SU-DHL-6 (cell line): ENCODE data around the gene MCHR2.

ENCODE experiments used
- CTCF ChIP-seq: fragments of 200-600 bp; sonication (generic); IDR thresholded peaks from one replicate; pipeline ENCODE4 v1.5.1; 2017; ENCODE audit warnings: antibody characterized with exemption, mild to moderate bottlenecking, low read length, moderate library complexity; ENCODE audit not compliant: insufficient read depth, poor library complexity, severe bottlenecking
- EZH2phosphoT487 ChIP-seq: fragments of 200-600 bp; sonication (generic), shearing (Covaris generic); conservative IDR thresholded peaks from 2 replicates; pipeline ENCODE4 v1.6.1; 2018; ENCODE audit warnings: mild to moderate bottlenecking, antibody characterized with exemption, low read length, moderate library complexity, mixed read lengths

- TF ChIP-seq CTCF (no peak), EZH2phosphoT487 (no peak)
Measured at GRCh38 chr6:99960027-99960426, 34.0 kb downstream of the MCHR2 start.
